H9 (cell line): ENCODE measurements around the gene MAP3K5. TPM values are rescaled to one million over a fixed set of nuclear protein-coding genes. Genes with fewer than 3 reads are reported as not detected.

ENCODE experiments used
- DNase-seq: peaks from one replicate; pipeline ENCODE4 v3.0.0-alpha.2; 2017
- H2AFZ ChIP-seq: one replicate; pipeline ENCODE4 v1.6.1; 2013; ENCODE audit warnings: mild to moderate bottlenecking, low read length, control low read depth, moderate library complexity
- H2AK5ac ChIP-seq: 2 replicates; pipeline ENCODE4 v1.6.1; 2013; ENCODE audit warnings: low read length, control low read depth, mixed read lengths; ENCODE audit not compliant: insufficient read length
- H2BK120ac ChIP-seq: one replicate; pipeline ENCODE4 v1.6.1; 2013; ENCODE audit warnings: low read depth, mild to moderate bottlenecking, low read length, control low read depth, inconsistent platforms; ENCODE audit not compliant: poor library complexity, severe bottlenecking
- H2BK12ac ChIP-seq: 2 replicates; pipeline ENCODE4 v1.6.1; 2013; ENCODE audit warnings: low read length, control low read depth, mixed read lengths, low read depth; ENCODE audit not compliant: insufficient read length
- H2BK15ac ChIP-seq: 2 replicates; pipeline ENCODE4 v1.6.1; 2013; ENCODE audit warnings: low read depth, low read length, control low read depth
- H2BK20ac ChIP-seq: one replicate; pipeline ENCODE4 v1.6.1; 2013; ENCODE audit warnings: low read depth, mild to moderate bottlenecking, low read length, control low read depth, inconsistent platforms; ENCODE audit not compliant: poor library complexity, severe bottlenecking
- H2BK5ac ChIP-seq: 2 replicates; pipeline ENCODE4 v1.6.1; 2013; ENCODE audit warnings: low read length, control low read depth, mixed read lengths; ENCODE audit not compliant: insufficient read length
- H3K14ac ChIP-seq: 2 replicates; pipeline ENCODE4 v1.6.1; 2013; ENCODE audit warnings: low read length, control low read depth; ENCODE audit not compliant: insufficient read depth
- H3K18ac ChIP-seq: 2 replicates; pipeline ENCODE4 v1.6.1; 2013; ENCODE audit warnings: low read depth, mild to moderate bottlenecking, mixed read lengths, low read length, control low read depth; ENCODE audit not compliant: insufficient read length
- H3K23ac ChIP-seq: 2 replicates; pipeline ENCODE4 v1.6.1; 2013; ENCODE audit warnings: low read length, control low read depth, mixed read lengths, low read depth; ENCODE audit not compliant: insufficient read length
- H3K23me2 ChIP-seq: 2 replicates; pipeline ENCODE4 v1.6.1; 2013; ENCODE audit warnings: low read depth, mild to moderate bottlenecking, mixed read lengths, low read length, control low read depth; ENCODE audit not compliant: insufficient read length, poor library complexity, severe bottlenecking
- H3K27ac ChIP-seq: 2 replicates; pipeline ENCODE4 v1.5.1; 2013; ENCODE audit warnings: low read length, control low read depth, mixed read lengths, low read depth; ENCODE audit not compliant: insufficient read length
- H3K27me3 ChIP-seq: 2 replicates; pipeline ENCODE4 v1.6.1; 2013; ENCODE audit warnings: low read length, control low read depth, inconsistent platforms; ENCODE audit not compliant: insufficient read depth
- H3K4ac ChIP-seq: 2 replicates; pipeline ENCODE4 v1.6.1; 2013; ENCODE audit warnings: low read depth, mild to moderate bottlenecking, control low read depth, inconsistent platforms, low read length, moderate library complexity
- H3K4me1 ChIP-seq: 2 replicates; pipeline ENCODE4 v1.6.1; 2013; ENCODE audit warnings: low read length, control low read depth, inconsistent platforms; ENCODE audit not compliant: insufficient read depth
- H3K4me2 ChIP-seq: 2 replicates; pipeline ENCODE4 v1.6.1; 2013; ENCODE audit warnings: low read length, control low read depth, mixed read lengths; ENCODE audit not compliant: insufficient read length, insufficient read depth
- H3K56ac ChIP-seq: 2 replicates; pipeline ENCODE4 v1.6.1; 2013; ENCODE audit warnings: low read depth, mild to moderate bottlenecking, mixed read lengths, low read length, control low read depth; ENCODE audit not compliant: insufficient read length
- H3K79me1 ChIP-seq: 2 replicates; pipeline ENCODE4 v1.6.1; 2013; ENCODE audit warnings: low read depth, mild to moderate bottlenecking, moderate library complexity, low read length, control low read depth, inconsistent platforms; ENCODE audit not compliant: insufficient read depth, poor library complexity, severe bottlenecking
- H3K79me2 ChIP-seq: 2 replicates; pipeline ENCODE4 v1.6.1; 2013; ENCODE audit warnings: low read length, control low read depth, inconsistent platforms; ENCODE audit not compliant: insufficient read depth
- H3K9ac ChIP-seq: 2 replicates; pipeline ENCODE4 v1.6.1; 2013; ENCODE audit warnings: low read length, control low read depth, mixed read lengths; ENCODE audit not compliant: insufficient read length; ENCODE audit errors: extremely low read depth
- H3K9me3 ChIP-seq: one replicate; pipeline ENCODE4 v1.6.1; 2013; ENCODE audit warnings: low read depth, low read length, inconsistent platforms; ENCODE audit not compliant: control insufficient read depth
- H3T11ph ChIP-seq: one replicate; pipeline ENCODE4 v1.6.1; 2013; ENCODE audit warnings: mild to moderate bottlenecking, low read length, control low read depth, inconsistent platforms
- H4K20me1 ChIP-seq: one replicate; pipeline ENCODE4 v1.6.1; 2013; ENCODE audit not compliant: control insufficient read depth, insufficient read length, insufficient read depth
- H4K5ac ChIP-seq: 2 replicates; pipeline ENCODE4 v1.6.1; 2013; ENCODE audit warnings: low read depth, mild to moderate bottlenecking, mixed read lengths, low read length, control low read depth; ENCODE audit not compliant: insufficient read length
- H4K8ac ChIP-seq: replicated peaks from 2 replicates; pipeline ENCODE4 v1.6.1; 2013; ENCODE audit warnings: low read length, control low read depth, mixed read lengths, low read depth; ENCODE audit not compliant: insufficient read length
- H4K91ac ChIP-seq: 2 replicates; pipeline ENCODE4 v1.6.1; 2013; ENCODE audit warnings: low read depth, mild to moderate bottlenecking, moderate library complexity, mixed read lengths, low read length, control low read depth; ENCODE audit not compliant: insufficient read length
- H3K27ac Mint-ChIP-seq, 3 experiments: 2 replicates in 2 of 3; 3 replicates in 1 of 3; pipeline ENCODE4 v1.8.0; 2020 to 2021; ENCODE audit warnings: mixed read lengths in 3 of 3, mild to moderate bottlenecking in 1 of 3, moderate library complexity in 1 of 3
- H3K27me3 Mint-ChIP-seq: 2 replicates; pipeline ENCODE4 v1.8.0; 2021; ENCODE audit warnings: low read depth, mild to moderate bottlenecking, moderate library complexity, mixed read lengths
- H3K36me3 Mint-ChIP-seq, 3 experiments: 2 replicates in 2 of 3; 3 replicates in 1 of 3; pipeline ENCODE4 v1.8.0; 2020 to 2021; ENCODE audit warnings: low read depth in 3 of 3, mixed read lengths in 3 of 3; ENCODE audit not compliant: insufficient read depth in 1 of 3
- H3K4me1 Mint-ChIP-seq, 2 experiments: 2 replicates each; pipeline ENCODE4 v1.8.0; 2020; ENCODE audit warnings: mixed read lengths in 2 of 2
- H3K4me3 Mint-ChIP-seq, 2 experiments: 2 replicates in 1 of 2; 3 replicates in 1 of 2; pipeline ENCODE4 v1.8.0; 2020 to 2021; ENCODE audit warnings: mild to moderate bottlenecking in 2 of 2, mixed read lengths in 2 of 2, moderate library complexity in 1 of 2
- H3K9me3 Mint-ChIP-seq, 2 experiments: 2 replicates in 1 of 2; 3 replicates in 1 of 2; pipeline ENCODE4 v1.8.0; 2020; ENCODE audit warnings: mild to moderate bottlenecking in 2 of 2, mixed read lengths in 2 of 2, moderate library complexity in 1 of 2
- CTCF ChIP-seq: fragments of 200-600 bp; sonication (generic); conservative IDR thresholded peaks from 3 replicates; pipeline ENCODE4 v1.8.0; 2021; ENCODE audit warnings: antibody characterized with exemption, mild to moderate bottlenecking
- WGBS: extraction: QIAGEN DNeasy Blood & Tissue Kit; methylation state at CpG from one replicate; pipeline ENCODE4 v1.1.7; 2013; ENCODE audit warnings: missing lambda C conversion rate, low lambda C conversion rate, mixed read lengths; ENCODE audit not compliant: insufficient read length; ENCODE audit errors: extremely low coverage; 5-methylcytosine and 5-hydroxymethylcytosine counted together
- total RNA-seq: library from RNA; stranded (reverse); gene quantifications from 2 replicates; pipeline ENCODE4 v1.2.1, GENCODE V29; 2021

MAP3K5 gene
- total RNA-seq, 1 experiment from 2014 or later, result 1.6 TPM

- no peaks in the 10 kb centered on the region for H3K9me3 Mint-ChIP-seq
- Histone ChIP-seq H2BK15ac (no peak overlapping the region), H2AFZ (no peak overlapping the region), H4K91ac (no peak overlapping the region), H2BK120ac (no peak overlapping the region), H3K27me3 (no peaks in the 10 kb centered on the region; the same call in 1 of the 2 replicates), H3K14ac (no peak overlapping the region), H2AK5ac (no peak overlapping the region), H4K8ac (no peak overlapping the region), H4K5ac (no peak overlapping the region), H3K56ac (no peak overlapping the region), H2BK5ac (no peak overlapping the region), H3K79me1 (peaks cover under 1% of the 10 kb centered on the region), H3K23ac (no peak overlapping the region), H3T11ph (no peak overlapping the region), H2BK20ac (no peak overlapping the region), H3K4me2 (peak overlapping the region; percentile 82), H3K9ac (peak overlapping the region; percentile 41), H4K20me1 (no peaks in the 10 kb centered on the region), H3K18ac (no peak overlapping the region), H3K9me3 (no peaks in the 10 kb centered on the region), H2BK12ac (no peak overlapping the region), H3K27ac (no peak overlapping the region), H3K4ac (no peak overlapping the region), H3K79me2 (peaks cover 10% of the 10 kb centered on the region; the same call in 1 of the 2 replicates), H3K4me1 (no peaks in the 10 kb centered on the region), H3K23me2 (peaks cover 14% of the 10 kb centered on the region)
- peaks cover 32% of the 10 kb centered on the region in 2 experiments for H3K4me1 Mint-ChIP-seq
- H3K27ac Mint-ChIP-seq, result no peak overlapping the region
- H3K27me3 Mint-ChIP-seq, result peaks cover 42% of the 10 kb centered on the region
- no peaks in the 10 kb centered on the region for H3K36me3 Mint-ChIP-seq
- H3K4me3 Mint-ChIP-seq, result peak overlapping the region; percentile 69 to 81
- TF ChIP-seq CTCF, result no peak
- DNase-seq, result no peak
- WGBS, result no CpG with 5 or more reads among the region's 8 CpGs
These were observed 241.2 kb downstream of the MAP3K5 start for GRCh38 chr6:136551103-136551502.
